GM13976 (cell line): ENCODE measurements around the gene MAPK4.

Experiments used
- DNase-seq: peaks from one replicate; pipeline ENCODE4 v3.0.0; 2012; ENCODE audit warnings: low spot score
- CTCF ChIP-seq: IDR thresholded peaks from 2 replicates; pipeline ENCODE4 v1.5.1; 2012; ENCODE audit warnings: borderline replicate concordance, mild to moderate bottlenecking; ENCODE audit not compliant: insufficient read depth; ENCODE audit errors: extremely low read depth, missing control alignments, control extremely low read depth
- in situ Hi-C: fragments of 300-500 bp; cut with MboI; formaldehyde crosslinking; loops from one replicate; pipeline ENCODE4 v1.12.0; 2022; ENCODE audit warnings: low sequenced_read_pairs, mixed read lengths, inconsistent platforms; ENCODE audit not compliant: unreplicated experiment

MAPK4 gene

GRCh38 chr18:50578651-50579050 is 18.8 kb downstream of the MAPK4 start:
- no peak for TF ChIP-seq CTCF
- in situ Hi-C loops = no loop called here
- no peak for DNase-seq

- DNase-seq = no peak
- in situ Hi-C loops = no loop called here
Observed at GRCh38 chr18:50579061-50579774, 19.3 kb downstream of the MAPK4 start.

GRCh38 chr18:50581517-50581916 is 21.6 kb downstream of the MAPK4 start:
- in situ Hi-C loops = no loop called here
- TF ChIP-seq CTCF = no peak
- DNase-seq = no peak

More at GRCh38 chr18:50579061-50579774, 19.3 kb downstream of the MAPK4 start:
- TF ChIP-seq CTCF = no peak

- in situ Hi-C loops = no loop called here
- no peak for DNase-seq
- no peak for TF ChIP-seq CTCF
Observed at GRCh38 chr18:50582500-50582899, 22.6 kb downstream of the MAPK4 start.

- in situ Hi-C loops = no loop called here
- DNase-seq = no peak
- TF ChIP-seq CTCF = no peak
Observed at GRCh38 chr18:50586710-50587109, 26.8 kb downstream of the MAPK4 start.

- in situ Hi-C loops = no loop called here
- no peak for TF ChIP-seq CTCF
- no peak for DNase-seq
Observed at GRCh38 chr18:50590593-50590992, 30.7 kb downstream of the MAPK4 start.
